Mononuclear cell (primary cell): Measurements from ENCODE around the gene GRAMD4. TPM values are rescaled to one million over a fixed set of nuclear protein-coding genes. Genes with fewer than 3 reads are reported as not detected.

Experiments
- H3K27me3 ChIP-seq: 2 replicates; pipeline ENCODE4 v1.6.0; 2011; ENCODE audit warnings: low read length, control low read depth; ENCODE audit not compliant: insufficient read depth
- H3K4me1 ChIP-seq: 2 replicates; pipeline ENCODE4 v1.5.1; 2011; ENCODE audit warnings: mild to moderate bottlenecking, low read length, control low read depth; ENCODE audit not compliant: insufficient read depth
- H3K4me3 ChIP-seq: 2 replicates; pipeline ENCODE4 v1.5.1; 2011; ENCODE audit warnings: mild to moderate bottlenecking, low read length, moderate library complexity
- H3K9me3 ChIP-seq: 2 replicates; pipeline ENCODE4 v1.5.1; 2011; ENCODE audit warnings: low read depth, mild to moderate bottlenecking, control low read depth, low read length
- total RNA-seq: library from RNA; depleted of rRNA; stranded (reverse); fragments of >200 nt; gene quantifications from one replicate; pipeline ENCODE4 v1.2.3, GENCODE V29; 2012

GRAMD4 gene
- total RNA-seq, 1 donor = 11.9 TPM

- H3K9me3 ChIP-seq = no peaks in the 10 kb centered on the region
- H3K4me3 ChIP-seq = no peak overlapping the region
- no peaks in the 10 kb centered on the region for H3K4me1 ChIP-seq
- H3K27me3 ChIP-seq = no peaks in the 10 kb centered on the region
Measured at GRCh38 chr22:46712288-46712687, 92.1 kb downstream of the GRAMD4 start.

GRCh38 chr22:46714550-46714949 lies 94.4 kb downstream of the GRAMD4 start:
- Histone ChIP-seq H3K4me1 (no peaks in the 10 kb centered on the region), H3K4me3 (no peak overlapping the region), H3K9me3 (no peaks in the 10 kb centered on the region), H3K27me3 (no peaks in the 10 kb centered on the region)

DNA sequence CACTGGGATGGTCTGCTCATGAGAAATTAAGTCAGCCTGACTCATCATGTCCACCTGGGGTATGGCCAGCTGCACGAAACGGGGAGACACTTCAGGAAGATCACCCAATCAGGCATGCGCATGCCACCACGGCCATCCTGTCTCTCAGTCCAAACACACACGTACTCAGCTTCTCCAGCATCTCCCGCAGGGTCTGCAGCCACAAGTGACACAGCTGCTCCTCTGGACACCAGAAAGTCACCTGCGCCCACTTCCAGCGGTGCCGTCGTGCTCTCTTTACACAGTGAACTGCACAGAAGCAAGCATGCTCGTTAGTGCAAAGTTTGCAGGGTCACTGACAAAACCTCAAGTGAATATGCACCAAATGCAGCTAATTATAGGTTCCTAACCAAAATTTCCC lies 99.7 kb downstream of the GRAMD4 start:
- no peak overlapping the region for H3K4me3 ChIP-seq
- H3K9me3 ChIP-seq = no peaks in the 10 kb centered on the region
- no peaks in the 10 kb centered on the region for H3K27me3 ChIP-seq
- H3K4me1 ChIP-seq = no peaks in the 10 kb centered on the region

GRCh38 chr22:46721501-46722085 lies 101.4 kb downstream of the GRAMD4 start:
- Histone ChIP-seq H3K4me3 (no peak overlapping the region), H3K27me3 (no peaks in the 10 kb centered on the region), H3K4me1 (no peaks in the 10 kb centered on the region), H3K9me3 (no peaks in the 10 kb centered on the region)

DNA sequence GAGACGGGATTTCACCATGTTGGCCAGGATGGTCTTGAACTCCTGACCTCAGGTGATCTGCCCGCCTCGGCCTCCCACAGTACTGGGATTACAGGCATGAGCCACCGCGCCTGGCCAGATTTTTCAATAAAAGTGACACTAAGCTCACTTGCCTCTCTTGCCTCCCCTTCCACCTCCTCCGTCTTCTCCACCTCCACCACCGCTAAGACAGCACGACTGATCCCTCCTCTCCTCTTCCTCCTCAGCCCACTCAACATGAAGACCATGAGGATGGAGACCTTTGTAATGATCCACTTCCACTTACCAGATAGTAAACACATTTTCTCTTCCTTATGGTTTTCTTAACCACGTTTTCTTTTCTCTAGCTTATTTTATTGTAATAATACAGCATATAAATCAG lies 103.7 kb downstream of the GRAMD4 start:
- H3K4me1 ChIP-seq = no peaks in the 10 kb centered on the region
- H3K9me3 ChIP-seq = no peaks in the 10 kb centered on the region
- no peaks in the 10 kb centered on the region for H3K27me3 ChIP-seq
- no peak overlapping the region for H3K4me3 ChIP-seq

GRCh38 chr22:46725096-46725495 lies 104.9 kb downstream of the GRAMD4 start:
- no peaks in the 10 kb centered on the region for H3K27me3 ChIP-seq
- no peaks in the 10 kb centered on the region for H3K4me1 ChIP-seq
- no peaks in the 10 kb centered on the region for H3K9me3 ChIP-seq
- no peak overlapping the region for H3K4me3 ChIP-seq

DNA sequence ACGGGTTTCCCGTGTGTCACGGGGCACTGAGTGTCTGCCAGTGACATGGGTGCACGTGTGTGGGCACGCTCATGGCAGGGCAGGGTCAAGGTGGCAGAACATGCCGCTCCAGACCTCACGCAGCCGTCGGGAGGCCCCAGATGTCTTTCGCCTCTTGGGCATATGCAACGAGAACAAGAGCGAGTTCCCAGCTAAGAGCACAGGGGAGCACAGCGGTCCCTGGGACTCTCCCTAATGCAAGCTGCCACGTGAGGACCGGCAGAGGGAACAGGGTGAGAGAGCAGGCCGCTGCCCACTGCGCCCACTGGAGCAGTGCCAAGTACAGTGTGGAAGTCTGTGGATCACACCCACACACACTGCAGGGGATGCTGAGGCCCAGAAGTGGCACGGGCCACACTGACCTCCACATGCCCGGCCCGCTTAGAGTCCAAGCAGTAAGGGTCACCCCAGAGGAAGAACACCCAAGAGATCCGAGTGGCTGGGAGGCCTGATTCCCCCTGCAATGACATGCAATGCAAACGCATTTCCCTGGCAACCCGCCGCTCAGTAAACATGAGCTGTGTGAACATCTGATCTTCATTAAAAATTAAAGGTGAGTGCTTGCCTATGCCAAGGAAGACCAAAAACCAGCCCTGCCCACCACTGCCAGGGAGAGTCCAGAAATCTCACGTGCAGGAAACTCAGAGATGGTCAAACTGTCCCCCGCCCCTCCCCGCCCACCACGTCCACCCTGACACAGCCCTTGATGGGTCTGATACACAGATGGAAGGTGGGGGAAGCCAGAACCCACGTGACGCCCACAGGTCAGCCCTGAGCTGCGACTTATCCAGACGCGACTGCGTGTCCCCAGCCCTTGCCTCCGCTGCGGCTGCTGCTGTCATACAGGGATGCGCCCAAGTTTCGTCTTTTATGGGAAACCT lies 106.1 kb downstream of the GRAMD4 start:
- Histone ChIP-seq H3K4me1 (peaks cover 7% of the 10 kb centered on the region), H3K27me3 (no peaks in the 10 kb centered on the region), H3K4me3 (no peak overlapping the region), H3K9me3 (no peaks in the 10 kb centered on the region)

GRCh38 chr22:46726986-46727317 lies 106.8 kb downstream of the GRAMD4 start:
- Histone ChIP-seq H3K4me3 (no peak overlapping the region), H3K4me1 (peaks cover 11% of the 10 kb centered on the region), H3K27me3 (no peaks in the 10 kb centered on the region), H3K9me3 (no peaks in the 10 kb centered on the region)

GRCh38 chr22:46727813-46728364 lies 107.7 kb downstream of the GRAMD4 start:
- peaks cover 15% of the 10 kb centered on the region for H3K4me1 ChIP-seq
- no peaks in the 10 kb centered on the region for H3K27me3 ChIP-seq
- no peaks in the 10 kb centered on the region for H3K9me3 ChIP-seq
- H3K4me3 ChIP-seq = no peak overlapping the region

GRCh38 chr22:46728470-46728869 lies 108.3 kb downstream of the GRAMD4 start:
- Histone ChIP-seq H3K9me3 (no peaks in the 10 kb centered on the region), H3K4me1 (peaks cover 16% of the 10 kb centered on the region), H3K4me3 (no peak overlapping the region), H3K27me3 (no peaks in the 10 kb centered on the region)

Other genes starting within 250 kb of the GRAMD4 start
- gene CELSR1, start 82.8 kb upstream of the GRAMD4 start, total RNA-seq = 1.6 TPM
- gene CERK, start 117.9 kb downstream of the GRAMD4 start, total RNA-seq = 53.8 TPM
- 14.1 TPM for gene TBC1D22A, start 142.3 kb downstream of the GRAMD4 start, total RNA-seq